ENCODE measurements around the gene PNN.

DNA sequence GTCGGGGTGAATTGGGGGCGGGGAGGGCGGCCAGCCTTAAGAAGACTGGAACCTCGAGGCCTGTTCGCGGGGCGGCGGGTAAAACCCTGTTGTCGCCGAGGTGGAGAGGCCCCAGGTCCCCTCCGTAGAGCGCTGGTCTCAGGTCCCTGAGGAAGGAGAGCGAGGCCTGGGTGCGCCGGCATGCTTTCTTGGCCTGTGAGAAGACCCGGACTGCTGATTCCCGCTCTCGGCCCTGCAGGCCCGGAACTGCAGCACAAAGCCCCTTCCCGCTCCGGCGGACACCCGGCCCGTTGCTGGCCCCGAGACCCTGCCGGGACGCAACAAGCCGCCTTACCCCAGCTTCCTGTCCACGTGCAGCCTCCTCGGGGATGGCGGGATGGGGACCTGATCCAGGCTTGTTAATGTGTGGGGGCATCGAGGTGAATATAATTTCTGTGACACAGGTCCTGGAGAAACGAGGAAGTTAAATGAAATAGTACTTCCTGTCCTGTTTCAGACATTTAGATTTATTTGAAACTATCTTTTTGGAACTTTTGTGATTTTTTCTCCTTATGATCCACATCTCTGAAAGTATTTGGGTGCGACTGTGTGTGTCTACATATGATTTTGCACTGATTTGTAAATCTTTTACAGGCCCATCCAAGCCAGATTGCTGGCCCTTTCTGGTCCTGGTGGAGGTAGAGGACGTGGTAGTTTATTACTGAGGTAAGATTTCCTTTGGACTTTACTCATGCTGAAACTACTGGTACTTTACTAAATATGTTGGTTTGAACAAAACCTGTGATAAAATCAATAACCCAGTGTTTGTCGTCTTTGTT lies 600 bp downstream of the PNN start:
- TF ChIP-seq, protein P1, sequence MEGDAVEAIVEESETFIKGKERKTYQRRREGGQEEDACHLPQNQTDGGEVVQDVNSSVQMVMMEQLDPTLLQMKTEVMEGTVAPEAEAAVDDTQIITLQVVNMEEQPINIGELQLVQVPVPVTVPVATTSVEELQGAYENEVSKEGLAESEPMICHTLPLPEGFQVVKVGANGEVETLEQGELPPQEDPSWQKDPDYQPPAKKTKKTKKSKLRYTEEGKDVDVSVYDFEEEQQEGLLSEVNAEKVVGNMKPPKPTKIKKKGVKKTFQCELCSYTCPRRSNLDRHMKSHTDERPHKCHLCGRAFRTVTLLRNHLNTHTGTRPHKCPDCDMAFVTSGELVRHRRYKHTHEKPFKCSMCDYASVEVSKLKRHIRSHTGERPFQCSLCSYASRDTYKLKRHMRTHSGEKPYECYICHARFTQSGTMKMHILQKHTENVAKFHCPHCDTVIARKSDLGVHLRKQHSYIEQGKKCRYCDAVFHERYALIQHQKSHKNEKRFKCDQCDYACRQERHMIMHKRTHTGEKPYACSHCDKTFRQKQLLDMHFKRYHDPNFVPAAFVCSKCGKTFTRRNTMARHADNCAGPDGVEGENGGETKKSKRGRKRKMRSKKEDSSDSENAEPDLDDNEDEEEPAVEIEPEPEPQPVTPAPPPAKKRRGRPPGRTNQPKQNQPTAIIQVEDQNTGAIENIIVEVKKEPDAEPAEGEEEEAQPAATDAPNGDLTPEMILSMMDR (conservative IDR thresholded peaks at IDR 0.05 in 1 of 2, IDR thresholded peaks at IDR 0.05 in 1 of 2; ENCODE audit: low read depth in 1 of 2, low read length in 2 of 2): no peak
- no peak for TF ChIP-seq EZH2 (IDR thresholded peaks at IDR 0.05; ENCODE audit: low read length, missing control alignments)
